ENCODE data around the gene TAF4.

DNA sequence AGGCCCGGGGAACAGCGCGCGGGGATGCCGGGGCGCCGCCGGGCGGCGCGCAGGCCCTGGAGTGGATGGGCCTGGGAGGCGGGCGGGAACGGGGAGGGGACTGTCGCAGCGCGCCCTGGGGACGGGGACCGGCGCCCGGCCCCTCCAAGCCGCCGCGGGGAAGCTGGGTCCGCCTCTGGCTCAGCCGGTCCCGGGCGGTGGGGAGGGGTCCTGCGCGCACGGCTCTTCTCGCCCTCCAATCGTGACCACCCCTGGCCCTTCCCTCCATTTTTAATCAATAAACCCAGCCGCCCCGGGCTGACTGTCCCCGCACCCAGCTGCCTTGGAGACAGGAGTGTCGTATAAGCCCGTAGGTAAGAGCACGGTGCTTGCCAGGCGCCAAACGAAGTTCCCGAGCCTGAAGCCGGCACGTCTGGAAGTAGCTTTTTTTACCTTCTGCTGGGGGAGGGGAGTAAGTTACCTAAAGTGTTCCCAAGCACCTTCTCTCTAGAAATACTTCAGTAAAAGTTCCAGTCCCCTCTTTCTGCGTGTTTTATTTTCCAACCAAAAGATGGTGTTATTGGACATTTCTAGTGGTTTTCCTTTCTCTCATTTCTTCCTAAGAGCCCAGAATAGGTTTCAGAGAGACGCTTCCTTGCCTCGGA, 780 bp upstream of the TAF4 start:
- TF ChIP-seq, protein P1, sequence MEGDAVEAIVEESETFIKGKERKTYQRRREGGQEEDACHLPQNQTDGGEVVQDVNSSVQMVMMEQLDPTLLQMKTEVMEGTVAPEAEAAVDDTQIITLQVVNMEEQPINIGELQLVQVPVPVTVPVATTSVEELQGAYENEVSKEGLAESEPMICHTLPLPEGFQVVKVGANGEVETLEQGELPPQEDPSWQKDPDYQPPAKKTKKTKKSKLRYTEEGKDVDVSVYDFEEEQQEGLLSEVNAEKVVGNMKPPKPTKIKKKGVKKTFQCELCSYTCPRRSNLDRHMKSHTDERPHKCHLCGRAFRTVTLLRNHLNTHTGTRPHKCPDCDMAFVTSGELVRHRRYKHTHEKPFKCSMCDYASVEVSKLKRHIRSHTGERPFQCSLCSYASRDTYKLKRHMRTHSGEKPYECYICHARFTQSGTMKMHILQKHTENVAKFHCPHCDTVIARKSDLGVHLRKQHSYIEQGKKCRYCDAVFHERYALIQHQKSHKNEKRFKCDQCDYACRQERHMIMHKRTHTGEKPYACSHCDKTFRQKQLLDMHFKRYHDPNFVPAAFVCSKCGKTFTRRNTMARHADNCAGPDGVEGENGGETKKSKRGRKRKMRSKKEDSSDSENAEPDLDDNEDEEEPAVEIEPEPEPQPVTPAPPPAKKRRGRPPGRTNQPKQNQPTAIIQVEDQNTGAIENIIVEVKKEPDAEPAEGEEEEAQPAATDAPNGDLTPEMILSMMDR (IDR thresholded peaks at IDR 0.05; ENCODE audit: low read length): no peak
- no peak for TF ChIP-seq EZH2phosphoT487 (IDR thresholded peaks at IDR 0.05; ENCODE audit: low read length)
- TF ChIP-seq EZH2 (optimal IDR thresholded peaks at IDR 0.05; ENCODE audit: low read depth, low read length): no peak
